PC-9 (cell line): ENCODE measurements around the gene CD68. TPM values are rescaled to one million over a fixed set of nuclear protein-coding genes. Genes with fewer than 3 reads are reported as not detected.

Experiments
- BruUV-seq: library from RNA; stranded (reverse); fragments of 400-500 nt; replicated peaks from 2 replicates; lab custom pipeline; 2021; lab: Mats Ljungman, UMichigan
- CTCF ChIA-PET: fragments of 300-600 bp; sonication (Branson Sonifier 250); formaldehyde crosslinking; loops from one replicate; lab custom pipeline; 2022; ENCODE audit warnings: antibody characterized with exemption; lab: Charles Lee
- POLR2A ChIA-PET: fragments of 300-600 bp; sonication (Branson Sonifier 250); formaldehyde crosslinking; loops from one replicate; lab custom pipeline; 2022; ENCODE audit warnings: antibody characterized with exemption; ENCODE audit not compliant: unreplicated experiment; lab: Charles Lee
- DNase-seq, 2 experiments: peaks; one replicate each; pipeline versions ENCODE4 v3.0.0 to v3.0.0-alpha.2; 2015 to 2022; ENCODE audit warnings: mixed read lengths in 1 of 2
- H2AFZ ChIP-seq: fragments of 200-600 bp; sonication (generic); 2 replicates; pipeline ENCODE4 v1.8.1; 2017; ENCODE audit warnings: antibody characterized with exemption
- H3F3A ChIP-seq: fragments of 200-600 bp; sonication (generic); 2 replicates; pipeline ENCODE4 v1.8.1; 2017; ENCODE audit warnings: antibody characterized with exemption, mild to moderate bottlenecking, low read depth; ENCODE audit not compliant: insufficient read depth
- H3K27ac ChIP-seq: fragments of 200-600 bp; sonication (generic); 2 replicates; pipeline ENCODE4 v1.6.1; 2016; ENCODE audit warnings: mixed run types
- H3K27me3 ChIP-seq: fragments of 200-600 bp; sonication (generic); 2 replicates; pipeline ENCODE4 v1.6.1; 2016; ENCODE audit warnings: low read depth, mixed run types; ENCODE audit not compliant: insufficient read depth
- H3K36me3 ChIP-seq: fragments of 200-600 bp; sonication (generic); 2 replicates; pipeline ENCODE4 v1.6.1; 2016; ENCODE audit warnings: low read depth, mixed run types
- H3K4me1 ChIP-seq: fragments of 200-600 bp; sonication (generic); replicated peaks from 2 replicates; pipeline ENCODE4 v1.6.1; 2016; ENCODE audit warnings: mixed run types; ENCODE audit not compliant: insufficient read depth
- H3K4me2 ChIP-seq: fragments of 200-600 bp; sonication (generic); 2 replicates; pipeline ENCODE4 v1.6.1; 2017; ENCODE audit warnings: mixed run types
- H3K4me3 ChIP-seq: fragments of 200-600 bp; sonication (generic); 2 replicates; pipeline ENCODE4 v1.6.1; 2016; ENCODE audit warnings: mixed run types
- H3K79me2 ChIP-seq: fragments of 200-600 bp; sonication (generic); 2 replicates; pipeline ENCODE4 v1.6.1; 2017; ENCODE audit warnings: low read depth, mixed run types
- H3K9me2 ChIP-seq: fragments of 200-600 bp; sonication (generic); 2 replicates; pipeline ENCODE4 v1.8.1; 2017; ENCODE audit warnings: mild to moderate bottlenecking; ENCODE audit not compliant: insufficient read depth
- H3K9me3 ChIP-seq: fragments of 200-600 bp; sonication (generic); 2 replicates; pipeline ENCODE4 v1.8.1; 2016; ENCODE audit warnings: low read depth; ENCODE audit not compliant: insufficient read depth
- H4K20me1 ChIP-seq: fragments of 200-600 bp; sonication (generic); 2 replicates; pipeline ENCODE4 v1.8.1; 2017; ENCODE audit not compliant: insufficient read depth
- CTCF ChIP-seq: fragments of 200-600 bp; sonication (generic); conservative IDR thresholded peaks from 2 replicates; pipeline ENCODE4 v1.6.1; 2017; ENCODE audit warnings: mixed run types, antibody characterized with exemption, mild to moderate bottlenecking, moderate library complexity
- EZH2 ChIP-seq: fragments of 200-600 bp; sonication (generic); IDR thresholded peaks from 2 replicates; pipeline ENCODE4 v1.8.0; 2017; ENCODE audit warnings: antibody characterized with exemption, low read depth
- intact Hi-C: fragments of 100-400 bp; cut with micrococcal nuclease; formaldehyde crosslinking; loops from one replicate; pipeline ENCODE4 v1.10.0; 2022; ENCODE audit not compliant: unreplicated experiment
- total RNA-seq: library from RNA; stranded (reverse); gene quantifications from 2 replicates; pipeline ENCODE4 v1.2.3, GENCODE V29; 2021

Gene CD68
- total RNA-seq, 1 experiment from 2014 or later, result 37.0 TPM

DNA sequence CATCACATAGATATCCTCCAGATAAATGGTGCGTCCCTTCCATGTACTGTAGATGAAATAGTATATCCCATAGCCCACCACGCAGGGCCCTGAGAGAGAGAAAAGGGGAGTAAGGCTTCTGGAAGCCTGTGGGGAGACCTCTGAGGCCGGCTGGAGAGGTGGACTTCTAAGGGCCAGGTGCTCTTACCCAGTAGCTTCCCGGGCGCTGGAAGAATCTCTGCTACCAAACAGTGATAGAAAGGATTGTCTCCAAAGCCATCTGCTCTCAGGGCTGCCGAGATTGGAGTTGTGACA is 47.5 kb downstream of the CD68 start:
- H3F3A ChIP-seq, result no peaks in the 10 kb centered on the region
- BruUV-seq, result TSS peak; percentile 73
- H3K36me3 ChIP-seq, result no peaks in the 10 kb centered on the region
- POLR2A ChIA-PET, result interaction anchor here (0.6 to 1.5 kb wide), 3 partner anchors 12 to 36 kb away, joined by 7 to 9 read pairs (median 7); partner anchors contain the start of gene SOX15
- TF ChIP-seq CTCF (no peak), EZH2 (no peak)
- no peaks in the 10 kb centered on the region for H3K79me2 ChIP-seq
- peak overlapping the region; percentile 81 for H3K4me2 ChIP-seq
- H3K9me3 ChIP-seq, result no peaks in the 10 kb centered on the region
- H4K20me1 ChIP-seq, result no peaks in the 10 kb centered on the region
- peaks cover 4% of the 10 kb centered on the region; the same call in 1 of the 2 replicates for H3K4me1 ChIP-seq
- intact Hi-C loops, result no loop called here
- CTCF ChIA-PET, result interaction anchor here (1.1 to 1.3 kb wide), 2 partner anchors 15 to 61 kb away, joined by 4 read pairs; partner anchors contain the start of genes TP53 and WRAP53
- peak overlapping the region; percentile 79 for H3K4me3 ChIP-seq
- no peak overlapping the region for H3K27ac ChIP-seq
- peak overlapping the region; percentile 89 for H2AFZ ChIP-seq
- no peaks in the 10 kb centered on the region for H3K9me2 ChIP-seq
- H3K27me3 ChIP-seq, result no peaks in the 10 kb centered on the region
- DNase-seq, result peak in 1 of 2 experiments; percentile 15

DNA sequence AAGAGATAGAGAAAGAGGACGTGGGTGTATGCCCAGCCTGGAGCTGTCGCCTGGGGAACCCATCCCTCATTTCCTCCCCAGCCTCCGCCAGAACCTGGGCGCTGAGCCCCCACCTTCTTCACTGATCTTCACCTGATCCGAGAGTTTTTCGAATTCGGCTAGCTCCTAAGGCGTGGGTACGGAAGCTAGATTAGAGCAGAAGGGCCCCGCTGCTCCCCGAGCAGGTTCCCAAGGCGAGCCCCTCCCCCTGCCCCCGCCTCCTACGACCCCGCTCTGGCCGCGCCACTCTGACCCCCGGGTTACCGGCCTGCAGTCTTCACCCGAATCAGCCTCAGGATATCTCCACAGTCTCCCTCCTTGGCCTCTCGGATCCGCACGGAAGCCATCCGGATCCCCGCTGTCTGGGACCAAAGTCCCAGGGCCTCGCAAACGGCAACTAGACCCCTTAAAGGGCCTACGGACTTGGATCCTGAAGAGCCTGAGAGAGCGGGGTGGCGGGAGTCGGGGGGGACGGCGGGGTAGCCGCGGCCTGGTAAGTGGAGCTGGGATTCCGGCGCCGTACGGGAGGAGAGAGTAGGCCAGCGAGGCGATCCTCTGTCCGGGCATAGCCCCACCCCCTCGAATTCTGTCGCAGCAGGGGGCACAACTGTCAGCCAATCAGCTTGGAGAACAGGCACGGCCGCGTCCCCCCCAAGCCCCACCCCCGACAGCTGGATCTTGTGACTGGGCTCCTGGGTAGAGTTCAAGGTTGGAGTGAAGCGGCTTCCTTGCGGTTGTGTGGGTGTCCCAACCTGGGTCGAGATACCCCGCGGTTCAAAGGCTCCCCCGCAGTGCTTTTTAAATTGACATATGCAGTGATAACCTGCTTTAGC is 48.0 kb downstream of the CD68 start, which contains the start of gene SAT2:
SAT2 (minus strand) TSS at position 572 of the 872 bp plus-strand sequence; CDS start at position 386, 186 bp downstream.
- ChIA-PET POLR2A (interaction anchor here (0.6 to 1.5 kb wide), 9 partner anchors 12 to 603 kb away, joined by 3 to 9 read pairs (median 7); partner anchors contain the start of genes DVL2, SOX15 and TP53), CTCF (interaction anchor here (0.6 to 1.3 kb wide), 3 partner anchors 14 to 391 kb away, joined by 3 to 4 read pairs (median 4); partner anchors contain the start of genes TP53 and WRAP53)
- Histone ChIP-seq H3K4me2 (peak within 1 kb of the TSS; percentile 81), H3K27ac (peak within 1 kb of the TSS; percentile 47; the same call in 1 of the 2 replicates), H3K79me2 (no peaks in the 10 kb centered on the region), H3K4me1 (peaks cover 4% of the 10 kb centered on the region; the same call in 1 of the 2 replicates), H3K4me3 (peak within 1 kb of the TSS; percentile 79), H3K27me3 (no peaks in the 10 kb centered on the region), H3F3A (no peaks in the 10 kb centered on the region), H3K9me2 (no peaks in the 10 kb centered on the region), H3K9me3 (no peaks in the 10 kb centered on the region), H2AFZ (peak within 1 kb of the TSS; percentile 89), H3K36me3 (no peaks in the 10 kb centered on the region), H4K20me1 (no peaks in the 10 kb centered on the region)
- peak; percentile 74 to 97 for DNase-seq
- BruUV-seq, result no TSS peak
- TF ChIP-seq EZH2, result no peak
- no peak for TF ChIP-seq CTCF
- intact Hi-C loops, result no loop called here

- Histone ChIP-seq H3K4me3 (no peak within 1 kb of the TSS), H3K4me1 (peaks cover 4% of the 10 kb centered on the region; the same call in 1 of the 2 replicates), H3K4me2 (no peak within 1 kb of the TSS), H3K36me3 (no peaks in the 10 kb centered on the region), H3K27me3 (no peaks in the 10 kb centered on the region), H3F3A (no peaks in the 10 kb centered on the region), H3K79me2 (no peaks in the 10 kb centered on the region), H3K9me3 (no peaks in the 10 kb centered on the region), H3K27ac (no peak within 1 kb of the TSS), H3K9me2 (no peaks in the 10 kb centered on the region), H4K20me1 (no peaks in the 10 kb centered on the region), H2AFZ (no peak within 1 kb of the TSS)
- intact Hi-C loops, result loop anchor here (5.0 kb wide), 1 partner anchor 57 kb away; the partner anchor contains the start of genes TP53 and WRAP53
- BruUV-seq, result no TSS peak
- CTCF ChIA-PET, result interaction anchor here (0.7 kb wide), 1 partner anchor 21 kb away, joined by 4 read pairs; no protein-coding TSS in a partner anchor
- POLR2A ChIA-PET, result interaction anchor here (0.6 kb wide), 2 partner anchors 57 to 58 kb away, joined by 3 to 8 read pairs; no protein-coding TSS in a partner anchor
- no peak for TF ChIP-seq CTCF
- TF ChIP-seq EZH2, result no peak
- DNase-seq, result no peak
Measured at GRCh38 chr17:7629939-7630571, 50.6 kb downstream of the CD68 start, which contains the start of gene SHBG. Gene SHBG (plus strand): TSS chr17:7630135. CDS start chr17:7630173, 38 bp downstream.
